ENCODE data around the gene HNF4A. TPM values are rescaled to one million over a fixed set of nuclear protein-coding genes. Genes with fewer than 3 reads are reported as not detected.

Gene HNF4A
- total RNA-seq, 2 experiments from 2014 or later, result not detected

GRCh38 chr20:44467289-44467883, 111.9 kb downstream of the HNF4A start:
- Histone ChIP-seq H3K4me1 (ENCODE audit: insufficient read depth, low read length) (no peaks in the 10 kb centered on the region), H3K9me3 (ENCODE audit: control insufficient read depth in 1 of 2, insufficient read depth in 1 of 2, low read length in 2 of 2) (no peaks in the 10 kb centered on the region), H3K27ac (ENCODE audit: low read depth in 1 of 2, low read length in 2 of 2) (no peak overlapping the region), H3K4me3 (ENCODE audit: low read length) (no peak overlapping the region), H3K27me3 (ENCODE audit: control insufficient read depth in 1 of 2, insufficient read depth in 2 of 2, low read length in 2 of 2) (no peaks in the 10 kb centered on the region), H3K36me3 (ENCODE audit: insufficient read depth, low read length) (no peaks in the 10 kb centered on the region)
- H3K27ac Mint-ChIP-seq, result no peak overlapping the region
- no peaks in the 10 kb centered on the region for H3K36me3 Mint-ChIP-seq (ENCODE audit: low read depth)
- intact Hi-C loops (cut with DNase I, micrococcal nuclease), result loop anchor here in 1 of 2 experiments (10.0 kb wide), 1 partner anchor 353 kb away; no protein-coding TSS in a partner anchor
- no peak for DNase-seq
- ATAC-seq (ENCODE audit: poor library complexity), result no peak
- ChIA-PET POLR2A (no interaction called here), CTCF (no interaction called here)
- no peaks in the 10 kb centered on the region for H3K4me1 Mint-ChIP-seq (ENCODE audit: low read depth)
- H3K4me3 Mint-ChIP-seq, result no peak overlapping the region
- no peaks in the 10 kb centered on the region for H3K27me3 Mint-ChIP-seq
- H3K9me3 Mint-ChIP-seq, result no peaks in the 10 kb centered on the region
- TF ChIP-seq CTCF (IDR thresholded peaks at IDR 0.05), result no peak

- Histone ChIP-seq H3K36me3 (ENCODE audit: insufficient read depth, low read length) (no peaks in the 10 kb centered on the region), H3K4me3 (ENCODE audit: low read length) (no peak overlapping the region), H3K4me1 (ENCODE audit: insufficient read depth, low read length) (no peaks in the 10 kb centered on the region), H3K27me3 (ENCODE audit: control insufficient read depth in 1 of 2, insufficient read depth in 2 of 2, low read length in 2 of 2) (no peaks in the 10 kb centered on the region), H3K9me3 (ENCODE audit: control insufficient read depth in 1 of 2, insufficient read depth in 1 of 2, low read length in 2 of 2) (no peaks in the 10 kb centered on the region), H3K27ac (ENCODE audit: low read depth in 1 of 2, low read length in 2 of 2) (no peak overlapping the region)
- ChIA-PET POLR2A (no interaction called here), CTCF (interaction anchor here (0.9 kb wide), 1 partner anchor 217 kb away, joined by 3 read pairs; no protein-coding TSS in a partner anchor)
- no peaks in the 10 kb centered on the region for H3K27me3 Mint-ChIP-seq
- no peak overlapping the region for H3K4me3 Mint-ChIP-seq
- no peaks in the 10 kb centered on the region for H3K36me3 Mint-ChIP-seq (ENCODE audit: low read depth)
- no peak overlapping the region for H3K27ac Mint-ChIP-seq
- no peaks in the 10 kb centered on the region for H3K9me3 Mint-ChIP-seq
- no peak for DNase-seq
- intact Hi-C loops (cut with DNase I, micrococcal nuclease), result loop anchor here in 1 of 2 experiments (10.0 kb wide), 1 partner anchor 353 kb away; no protein-coding TSS in a partner anchor
- H3K4me1 Mint-ChIP-seq (ENCODE audit: low read depth), result no peaks in the 10 kb centered on the region
- TF ChIP-seq CTCF (IDR thresholded peaks at IDR 0.05), result no peak
- ATAC-seq (ENCODE audit: poor library complexity), result no peak
Observed at GRCh38 chr20:44468044-44468782, 112.7 kb downstream of the HNF4A start.

- no peaks in the 10 kb centered on the region for H3K27me3 ChIP-seq (ENCODE audit: control insufficient read depth in 1 of 2, insufficient read depth in 2 of 2, low read length in 2 of 2)
- TF ChIP-seq CTCF (IDR thresholded peaks at IDR 0.05), result no peak
- H3K27ac Mint-ChIP-seq, result no peak overlapping the region
- CTCF ChIA-PET, result no interaction called here
- H3K27ac ChIP-seq (ENCODE audit: low read depth in 1 of 2, low read length in 2 of 2), result no peak overlapping the region
- DNase-seq (no peak), ATAC-seq (ENCODE audit: poor library complexity) (no peak)
- intact Hi-C loops (cut with DNase I, micrococcal nuclease), result loop anchor here in 1 of 2 experiments (10.0 kb wide), 3 partner anchors 264 to 494 kb away; partner anchors contain the start of genes STK4, TOMM34 and YWHAB
- no peak overlapping the region for H3K4me3 Mint-ChIP-seq
- H3K4me1 ChIP-seq (ENCODE audit: insufficient read depth, low read length), result peaks cover 5% of the 10 kb centered on the region
- no peaks in the 10 kb centered on the region for H3K9me3 ChIP-seq (ENCODE audit: control insufficient read depth in 1 of 2, insufficient read depth in 1 of 2, low read length in 2 of 2)
- H3K36me3 Mint-ChIP-seq (ENCODE audit: low read depth), result no peaks in the 10 kb centered on the region
- POLR2A ChIA-PET, result no interaction called here
- no peaks in the 10 kb centered on the region for H3K36me3 ChIP-seq (ENCODE audit: insufficient read depth, low read length)
- no peak overlapping the region for H3K4me3 ChIP-seq (ENCODE audit: low read length)
- H3K27me3 Mint-ChIP-seq, result no peaks in the 10 kb centered on the region
- no peaks in the 10 kb centered on the region for H3K9me3 Mint-ChIP-seq
- peaks cover 6% of the 10 kb centered on the region for H3K4me1 Mint-ChIP-seq (ENCODE audit: low read depth)
Observed at GRCh38 chr20:44470327-44470726, 114.8 kb downstream of the HNF4A start.

Measured in CD4-positive, alpha-beta T cell (primary cell).